Upper lobe of right lung (tissue), 1 donor: ENCODE measurements around the gene MARS2. TPM values are rescaled to one million over a fixed set of nuclear protein-coding genes. Genes with fewer than 3 reads are reported as not detected.
"Not testable (repeated sequence)": the region's sequence is repeated elsewhere in the genome, so short reads cannot be mapped to it uniquely, and the experiment has no call there.

Experiments used
- ATAC-seq: fragments of 200-7000 bp; cut with Tn5 transposase; one replicate; pipeline ENCODE4 v1.9.1; 2020; ENCODE audit warnings: mild to moderate bottlenecking, moderate library complexity
- DNase-seq: peaks from one replicate; pipeline ENCODE4 v3.0.0-alpha.2; 2020
- H3K27ac ChIP-seq: fragments of 200-600 bp; one replicate; pipeline ENCODE4 v1.8.0; 2022
- H3K27me3 ChIP-seq: fragments of 200-600 bp; one replicate; pipeline ENCODE4 v1.8.0; 2022; ENCODE audit warnings: mild to moderate bottlenecking
- H3K36me3 ChIP-seq: fragments of 200-600 bp; one replicate; pipeline ENCODE4 v1.8.0; 2022
- H3K4me1 ChIP-seq: fragments of 200-600 bp; one replicate; pipeline ENCODE4 v1.8.0; 2022
- H3K4me3 ChIP-seq: fragments of 200-600 bp; one replicate; pipeline ENCODE4 v1.8.0; 2022; ENCODE audit warnings: mild to moderate bottlenecking
- H3K9me3 ChIP-seq: fragments of 200-600 bp; one replicate; pipeline ENCODE4 v1.8.0; 2022
- intact Hi-C: fragments of 100-400 bp; cut with DNase I; formaldehyde crosslinking; loops from one replicate; pipeline ENCODE4 v1.11.0; 2022
- total RNA-seq: library from RNA; stranded (reverse); fragmentation: NEBNext Ultra II Directional; extraction: Animal tissue kit (Norgen Biotek cat#: 25700); gene quantifications from one replicate; pipeline ENCODE4 v1.2.1, GENCODE V29; 2021
- TF ChIP-seq, protein P1 (sequence below): fragments of 200-600 bp; IDR thresholded peaks from one replicate; pipeline ENCODE4 v1.8.0; 2022; ENCODE audit warnings: antibody characterized with exemption
- donor health status: DM: no; HTN: yes; CAD: no; lungs with severe emphysema.

The MARS2 gene
- total RNA-seq, 1 donor from 2014 or later = 6.5 TPM

DNA sequence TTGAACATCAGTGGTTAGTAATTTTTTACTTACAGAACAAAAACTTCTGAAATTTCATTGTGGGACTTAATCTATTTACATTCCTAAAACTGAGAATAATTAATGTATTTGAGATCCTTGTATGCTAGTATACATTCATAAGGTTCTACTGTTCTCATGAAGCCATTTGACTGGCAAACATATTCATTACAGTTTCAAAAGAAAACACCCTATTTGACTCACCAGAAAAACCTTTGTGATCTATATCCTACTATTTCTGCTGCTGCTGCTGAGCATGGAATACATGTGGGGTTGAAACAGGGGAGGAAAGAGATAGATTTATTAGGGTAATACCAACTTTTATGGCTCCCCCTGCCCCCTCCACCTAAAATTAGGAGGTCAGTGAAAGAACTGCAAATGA is 21.8 kb downstream of the MARS2 start:
- intact Hi-C loops = no loop called here
- Histone ChIP-seq H3K4me1 (no peaks in the 10 kb centered on the region), H3K27ac (no peak overlapping the region), H3K4me3 (no peak overlapping the region), H3K9me3 (no peaks in the 10 kb centered on the region), H3K27me3 (no peaks in the 10 kb centered on the region), H3K36me3 (no peaks in the 10 kb centered on the region)
- DNase-seq (no peak), ATAC-seq (no peak)
- TF ChIP-seq, protein P1, sequence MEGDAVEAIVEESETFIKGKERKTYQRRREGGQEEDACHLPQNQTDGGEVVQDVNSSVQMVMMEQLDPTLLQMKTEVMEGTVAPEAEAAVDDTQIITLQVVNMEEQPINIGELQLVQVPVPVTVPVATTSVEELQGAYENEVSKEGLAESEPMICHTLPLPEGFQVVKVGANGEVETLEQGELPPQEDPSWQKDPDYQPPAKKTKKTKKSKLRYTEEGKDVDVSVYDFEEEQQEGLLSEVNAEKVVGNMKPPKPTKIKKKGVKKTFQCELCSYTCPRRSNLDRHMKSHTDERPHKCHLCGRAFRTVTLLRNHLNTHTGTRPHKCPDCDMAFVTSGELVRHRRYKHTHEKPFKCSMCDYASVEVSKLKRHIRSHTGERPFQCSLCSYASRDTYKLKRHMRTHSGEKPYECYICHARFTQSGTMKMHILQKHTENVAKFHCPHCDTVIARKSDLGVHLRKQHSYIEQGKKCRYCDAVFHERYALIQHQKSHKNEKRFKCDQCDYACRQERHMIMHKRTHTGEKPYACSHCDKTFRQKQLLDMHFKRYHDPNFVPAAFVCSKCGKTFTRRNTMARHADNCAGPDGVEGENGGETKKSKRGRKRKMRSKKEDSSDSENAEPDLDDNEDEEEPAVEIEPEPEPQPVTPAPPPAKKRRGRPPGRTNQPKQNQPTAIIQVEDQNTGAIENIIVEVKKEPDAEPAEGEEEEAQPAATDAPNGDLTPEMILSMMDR = no peak

DNA sequence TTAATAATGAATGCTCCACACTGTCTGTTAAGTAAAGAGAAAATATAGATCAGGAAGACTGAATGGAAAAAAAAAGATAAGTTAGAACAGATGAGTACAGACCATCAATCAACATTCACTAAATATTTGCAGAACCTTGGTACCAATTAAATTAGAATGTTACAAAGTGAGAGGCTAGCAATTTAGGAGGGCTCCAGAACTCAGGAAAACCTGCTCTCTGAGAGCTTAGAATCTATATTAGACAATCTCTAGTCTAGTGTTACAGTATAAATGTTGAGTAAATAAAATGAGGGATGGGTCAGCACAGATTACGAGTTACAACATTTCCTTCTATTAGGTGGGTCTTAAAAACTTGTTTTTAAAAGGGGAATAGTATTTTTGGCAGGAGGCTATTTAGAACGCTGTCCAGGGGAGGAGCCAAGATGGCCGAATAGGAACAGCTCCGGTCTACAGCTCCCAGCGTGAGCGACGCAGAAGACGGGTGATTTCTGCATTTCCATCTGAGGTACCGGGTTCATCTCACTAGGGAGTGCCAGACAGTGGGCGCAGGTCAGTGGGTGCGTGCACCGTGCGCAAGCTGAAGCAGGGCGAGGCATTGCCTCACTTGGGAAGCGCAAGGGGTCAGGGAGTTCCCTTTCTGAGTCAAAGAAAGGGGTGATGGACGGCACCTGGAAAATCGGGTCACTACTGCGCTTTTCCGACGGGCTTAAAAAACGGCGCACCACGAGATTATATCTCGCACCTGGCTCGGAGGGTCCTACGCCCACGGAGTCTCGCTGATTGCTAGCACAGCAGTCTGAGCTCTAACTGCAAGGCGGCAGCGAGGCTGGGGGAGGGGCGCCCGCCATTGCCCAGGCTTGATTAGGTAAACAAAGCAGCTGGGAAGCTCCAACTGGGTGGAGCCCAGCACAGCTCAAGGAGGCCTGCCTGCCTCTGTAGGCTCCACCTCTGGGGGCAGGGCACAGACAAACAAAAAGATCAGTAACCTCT is 23.7 kb downstream of the MARS2 start:
- H3K4me1 ChIP-seq, H3K27me3 ChIP-seq, H3K9me3 ChIP-seq, DNase-seq, H3K27ac ChIP-seq, ATAC-seq, intact Hi-C loops, H3K4me3 ChIP-seq, H3K36me3 ChIP-seq: not testable (repeated sequence)

- Histone ChIP-seq H3K4me1 (no peaks in the 10 kb centered on the region), H3K27me3 (no peaks in the 10 kb centered on the region), H3K36me3 (no peaks in the 10 kb centered on the region), H3K4me3 (no peak overlapping the region), H3K27ac (no peak overlapping the region), H3K9me3 (no peaks in the 10 kb centered on the region)
- ATAC-seq (no peak), DNase-seq (no peak)
- TF ChIP-seq, protein P1 = no peak
- intact Hi-C loops = no loop called here
These were observed 35.0 kb downstream of the MARS2 start for GRCh38 chr2:197740200-197740599.

Other genes starting within 250 kb of the MARS2 start
- gene HSPD1, start 205.5 kb upstream of the MARS2 start, total RNA-seq = 136 TPM
- gene HSPE1, start 205.0 kb upstream of the MARS2 start, total RNA-seq = 66.1 TPM
- gene MOB4, start 189.3 kb upstream of the MARS2 start, total RNA-seq = 19.6 TPM
- 12.3 TPM for gene RFTN2, start 29.8 kb upstream of the MARS2 start, total RNA-seq
- gene BOLL, start 80.0 kb downstream of the MARS2 start, total RNA-seq = not detected
- 7.7 TPM for gene PLCL1, start 99.2 kb downstream of the MARS2 start, total RNA-seq